Placental pericyte (primary cell): ENCODE data around the gene RNF13. TPM values are rescaled to one million over a fixed set of nuclear protein-coding genes. Genes with fewer than 3 reads are reported as not detected.

Source experiments
- small RNA-seq: library from RNA; depleted of rRNA; stranded (forward); fragments of <200 nt; gene quantifications from one replicate; pipeline ENCODE3, GENCODE V24; 2012; ENCODE audit warnings: low replicate concordance
- total RNA-seq: library from RNA; depleted of rRNA; stranded (reverse); fragments of >200 nt; gene quantifications from 2 replicates; pipeline ENCODE4 v1.2.3, GENCODE V29; 2012

RNF13 gene, protein sequence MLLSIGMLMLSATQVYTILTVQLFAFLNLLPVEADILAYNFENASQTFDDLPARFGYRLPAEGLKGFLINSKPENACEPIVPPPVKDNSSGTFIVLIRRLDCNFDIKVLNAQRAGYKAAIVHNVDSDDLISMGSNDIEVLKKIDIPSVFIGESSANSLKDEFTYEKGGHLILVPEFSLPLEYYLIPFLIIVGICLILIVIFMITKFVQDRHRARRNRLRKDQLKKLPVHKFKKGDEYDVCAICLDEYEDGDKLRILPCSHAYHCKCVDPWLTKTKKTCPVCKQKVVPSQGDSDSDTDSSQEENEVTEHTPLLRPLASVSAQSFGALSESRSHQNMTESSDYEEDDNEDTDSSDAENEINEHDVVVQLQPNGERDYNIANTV
- total RNA-seq = 53.8 and 68.5 TPM in 2 replicates

GRCh38 chr3:149812606-149813366 lies at the start of gene RNF13:
TSS of gene RNF13 (plus strand) at chr3:149813215. CDS start at chr3:149846027, 32,812 bp downstream.

GRCh38 chr3:149792452-149793270 lies 20.4 kb upstream of the RNF13 start, which contains the start of gene ANKUB1:
TSS of gene ANKUB1 (minus strand) at chr3:149792554. CDS start at chr3:149792366, 188 bp downstream.

DNA sequence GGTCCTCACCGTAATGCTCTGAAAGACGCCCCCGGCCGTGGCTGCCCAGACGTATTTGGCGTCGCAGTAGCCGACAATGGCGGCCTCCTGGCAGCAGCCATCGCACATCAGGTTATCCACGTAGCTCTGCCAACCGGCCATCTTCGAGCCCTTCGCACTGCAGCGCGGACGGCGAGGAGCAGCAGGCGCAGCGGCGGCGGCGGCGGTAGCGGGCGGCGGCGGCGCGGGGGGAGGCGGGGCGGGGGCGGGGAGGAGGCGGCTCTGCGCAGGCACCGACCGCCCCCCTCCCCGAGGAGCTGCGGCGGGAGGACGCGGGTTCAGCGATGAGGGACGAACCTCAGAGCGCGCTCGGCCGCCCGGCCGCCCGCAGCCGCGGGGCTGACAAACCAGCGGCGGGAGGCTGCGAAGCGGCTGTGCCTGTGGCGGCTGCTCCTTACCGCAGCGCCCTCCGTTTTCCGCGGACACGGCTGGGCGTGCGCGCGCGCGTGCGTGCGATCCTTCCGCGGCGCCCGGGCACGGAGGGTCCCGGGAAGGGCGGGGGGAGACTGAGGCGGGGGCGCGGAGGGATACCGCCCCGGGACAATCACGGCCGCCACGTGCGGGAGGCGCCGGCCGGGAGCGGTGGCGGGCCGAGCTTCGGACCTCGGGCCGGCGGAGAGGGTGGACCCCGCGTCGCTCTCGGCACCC lies 157.8 kb downstream of the RNF13 start, which contains the start of gene PFN2:
TSS of gene PFN2 (minus strand) at position 180 of the 687 bp plus-strand sequence. CDS start at position 141, 39 bp downstream.

Small RNAs within 50 kb of the gene (small RNA-seq; reads per million reads assigned to genes)
- gene RNU6-507P (not detected), gene RNU6-720P (not detected)

Other genes starting within 250 kb of the RNF13 start
- gene WWTR1, start 155.2 kb upstream of the RNF13 start, total RNA-seq = 41.1 and 133 TPM in 2 replicates
- gene COMMD2, start 60.7 kb upstream of the RNF13 start, total RNA-seq = 22.1 and 35.9 TPM in 2 replicates
- not detected in 2 replicates for gene ANKUB1, start 20.7 kb upstream of the RNF13 start, total RNA-seq
- gene PFN2, start 157.7 kb downstream of the RNF13 start, total RNA-seq = 97.8 and 167 TPM in 2 replicates